Spleen (tissue), 11 donors: ENCODE measurements around the gene SLC39A1. TPM values are rescaled to one million over a fixed set of nuclear protein-coding genes. Genes with fewer than 3 reads are reported as not detected.
"Not testable (repeated sequence)": the region's sequence is repeated elsewhere in the genome, so short reads cannot be mapped to it uniquely, and the experiment has no call there.

ENCODE experiments used
- DNase-seq: peaks from one replicate; pipeline ENCODE4 v3.0.0-alpha.2; 2020
- H3K27ac ChIP-seq, 8 donors: fragments of 200-600 bp; sonication (generic) in 7 of 8; 1 replicate in 4 of 8; 2 replicates in 4 of 8; pipeline versions ENCODE4 v1.5.0 to v1.8.0; 2016 to 2021; ENCODE audit warnings: inconsistent platforms in 4 of 8, mild to moderate bottlenecking in 4 of 8, moderate library complexity in 1 of 8
- H3K27me3 ChIP-seq, 7 donors: fragments of 200-600 bp; sonication (generic) in 6 of 7; replicated peaks in 1 of 7; 1 replicate in 4 of 7; 2 replicates in 3 of 7; pipeline versions ENCODE4 v1.5.0 to v1.8.0; 2016 to 2021; ENCODE audit warnings: inconsistent platforms in 3 of 7, mild to moderate bottlenecking in 1 of 7
- H3K36me3 ChIP-seq, 6 donors: fragments of 200-600 bp; sonication (generic) in 5 of 6; 1 replicate in 4 of 6; 2 replicates in 2 of 6; pipeline versions ENCODE4 v1.5.0 to v1.8.0; 2016 to 2021; ENCODE audit warnings: inconsistent platforms in 2 of 6
- H3K4me1 ChIP-seq, 6 donors: fragments of 200-600 bp; sonication (generic) in 5 of 6; 1 replicate in 3 of 6; 2 replicates in 3 of 6; pipeline versions ENCODE4 v1.5.0 to v1.8.0; 2016 to 2021; ENCODE audit warnings: inconsistent platforms in 3 of 6
- H3K4me3 ChIP-seq, 8 donors: fragments of 200-600 bp; sonication (generic) in 7 of 8; 1 replicate in 4 of 8; 2 replicates in 4 of 8; pipeline versions ENCODE4 v1.5.0 to v1.8.0; 2016 to 2021; ENCODE audit warnings: inconsistent platforms in 4 of 8, mild to moderate bottlenecking in 4 of 8, moderate library complexity in 2 of 8
- H3K9me3 ChIP-seq, 8 donors: fragments of 200-600 bp; sonication (generic) in 7 of 8; 1 replicate in 4 of 8; 2 replicates in 4 of 8; pipeline versions ENCODE4 v1.5.0 to v1.8.0; 2016 to 2021; ENCODE audit warnings: inconsistent platforms in 4 of 8
- CTCF ChIP-seq, 11 experiments: fragments of 200-600 bp in 7 of 11; fragments of 450-650 bp in 4 of 11; sonication (generic) in 4 of 11; IDR thresholded peaks in 8 of 11; conservative IDR thresholded peaks in 3 of 11; 1 replicate in 7 of 11; 2 replicates in 4 of 11; pipeline versions ENCODE4 v1.4.0 to v1.8.0; 2016 to 2021; ENCODE audit warnings: antibody characterized with exemption in 11 of 11, inconsistent platforms in 4 of 11, mild to moderate bottlenecking in 1 of 11
- POLR2A ChIP-seq, 3 donors: fragments of 450-650 bp; IDR thresholded peaks; one replicate each; pipeline ENCODE4 v1.5.1; 2017; ENCODE audit warnings: antibody characterized with exemption in 3 of 3, mild to moderate bottlenecking in 1 of 3
- POLR2AphosphoS5 ChIP-seq, 3 donors: sonication (generic); formaldehyde crosslinking; IDR thresholded peaks; one replicate each; pipeline ENCODE4 v1.5.1; 2017; ENCODE audit warnings: antibody characterized with exemption in 3 of 3
- WGBS, 5 donors: extraction: QIAGEN DNeasy Blood & Tissue Kit in 3 of 5; methylation state at CpG; one replicate each; pipeline versions ENCODE4 v1.1.5 to v1.1.7; 2013 to 2018; 5-methylcytosine and 5-hydroxymethylcytosine counted together
- intact Hi-C: fragments of 100-400 bp; cut with DNase I; formaldehyde crosslinking; loops from one replicate; pipeline ENCODE4 v1.15.0; 2023; ENCODE audit warnings: low total_unique reads
- microRNA-seq, 3 donors: library from miRNA; unstranded; fragments of <30 nt; microRNA quantifications; one replicate each; pipeline versions ENCODE4 to v1.1.0, GENCODE V29; 2019 to 2020
- polyA plus RNA-seq, 3 donors: library from polyadenylated mRNA; stranded (reverse); fragments of 200-250 nt; gene quantifications; one replicate each; pipeline ENCODE4 v1.2.1, GENCODE V29; 2013
- small RNA-seq, 4 donors: library from RNA; depleted of rRNA; stranded (forward); fragments of <200 nt; gene quantifications; one replicate each; pipeline ENCODE3, GENCODE V24; 2016
- total RNA-seq, 7 donors: library from RNA; depleted of rRNA in 3 of 7; stranded (reverse); fragments of >200 nt in 3 of 7; fragmentation: NEBNext Ultra II Directional in 4 of 7; extraction: Animal tissue kit (Norgen Biotek cat#: 25700) in 4 of 7; gene quantifications; one replicate each; pipeline versions ENCODE4 v1.1.0 to v1.2.1, GENCODE V29; 2016 to 2021
- donor health status: healthy with polysubstance abuse.
- donor health status: DM: no; HTN: no; CAD: no; lungs with moderate emphysema.
- donor health status: DM: no; HTN: no; CAD: no.
- donor health status: Bipolar disorder and iron deficiency.
- donor health status: healthy.
- donor health status: DM: no; HTN: no; CAD: no.
- donor health status: DM: yes; HTN: yes; CAD: no.

Gene SLC39A1
- total and polyA plus RNA-seq, 10 donors, result 23.6 to 88.4 (median 69.4) TPM

GRCh38 chr1:153916297-153916696 lies 47.0 kb downstream of the SLC39A1 start:
- Histone ChIP-seq H3K36me3 (peaks cover 0 to 60% (median 17%) of the 10 kb centered on the region in 6 donors), H3K27me3 (no peaks in the 10 kb centered on the region), H3K4me3 (no peak overlapping the region), H3K27ac (no peak overlapping the region), H3K4me1 (peaks cover 23 to 96% (median 52%) of the 10 kb centered on the region in 6 donors), H3K9me3 (no peaks in the 10 kb centered on the region)
- 85 to 95% (median 93%) methylated on average over 4 of the region's 4 CpGs for WGBS, 5 donors
- no peak for TF ChIP-seq CTCF (IDR thresholded peaks at IDR 0.05 in 8 of 11, conservative IDR thresholded peaks at IDR 0.05 in 3 of 11)
- TF ChIP-seq POLR2A (IDR thresholded peaks at IDR 0.05), result no peak
- no peak for TF ChIP-seq POLR2AphosphoS5 (IDR thresholded peaks at IDR 0.05)
- no peak for DNase-seq
- intact Hi-C loops, result no loop called here

GRCh38 chr1:153912349-153912748 lies 51.0 kb downstream of the SLC39A1 start:
- WGBS, 5 donors, result 50 to 74% (median 71%) methylated on average over 2 of the region's 2 CpGs
- H3K4me3 ChIP-seq, result no peak overlapping the region
- no peak overlapping the region for H3K27ac ChIP-seq
- H3K27me3 ChIP-seq, result no peaks in the 10 kb centered on the region
- H3K36me3 ChIP-seq, result peaks cover 0 to 59% (median 20%) of the 10 kb centered on the region in 6 donors
- no peaks in the 10 kb centered on the region for H3K9me3 ChIP-seq
- TF ChIP-seq POLR2A (IDR thresholded peaks at IDR 0.05), result no peak
- TF ChIP-seq CTCF (IDR thresholded peaks at IDR 0.05 in 8 of 11, conservative IDR thresholded peaks at IDR 0.05 in 3 of 11), result no peak
- no peak for TF ChIP-seq POLR2AphosphoS5 (IDR thresholded peaks at IDR 0.05)
- H3K4me1 ChIP-seq, result peaks cover 0 to 72% (median 16%) of the 10 kb centered on the region in 6 donors
- intact Hi-C loops, result no loop called here
- no peak for DNase-seq

GRCh38 chr1:153910560-153910959 lies 52.8 kb downstream of the SLC39A1 start:
- 83 to 94% (median 90%) methylated on average over 6 of the region's 6 CpGs for whole genome bisulfite sequencing, 5 donors
- DNase-seq, H3K9me3 ChIP-seq, H3K27me3 ChIP-seq, intact Hi-C loops, H3K27ac ChIP-seq, H3K4me3 ChIP-seq: not testable (repeated sequence)
- H3K36me3 ChIP-seq, result peaks cover 0 to 56% (median 12%) of the 10 kb centered on the region in 6 donors
- H3K4me1 ChIP-seq, result peaks cover 0 to 72% (median 14%) of the 10 kb centered on the region in 6 donors

Small RNA genes within 50 kb of the gene (microRNA-seq; reads per million reads assigned to microRNA genes)
- 0.28 to 2.2 (median 1.1) reads per million in 3 donors for gene MIR6737

Small RNA genes within 50 kb of the gene (small RNA-seq; reads per million reads assigned to genes)
- 0 to 0.08 (median 0) reads per million in 4 donors for gene MIR6737

Other genes starting within 250 kb of the SLC39A1 start
- gene INTS3, start 235.5 kb downstream of the SLC39A1 start, total RNA-seq, result 10 to 100 TPM; 38.1 to 66.2 (median 49.0) TPM
- gene INTS3, start 235.5 kb downstream of the SLC39A1 start, polyA plus RNA-seq, result 10 to 100 TPM; 24.7 to 51.9 (median 46.6) TPM
- gene SLC27A3, start 188.1 kb downstream of the SLC39A1 start, total RNA-seq, result 10 to 100 TPM; 11.1 to 28.4 (median 20.0) TPM
- gene SLC27A3, start 188.1 kb downstream of the SLC39A1 start, polyA plus RNA-seq, result 10 to 100 TPM; 23.4 to 54.5 (median 48.6) TPM
- gene GATAD2B, start 40.6 kb downstream of the SLC39A1 start, total RNA-seq, result 10 to 100 TPM; 44.2 to 68.1 (median 60.4) TPM
- gene GATAD2B, start 40.6 kb downstream of the SLC39A1 start, polyA plus RNA-seq, result 1 to 10 TPM; 3.7 to 7.1 (median 3.9) TPM
- 100 to 1,000 TPM; 135 to 211 (median 168) TPM for gene DENND4B, start 16.8 kb downstream of the SLC39A1 start, total RNA-seq
- 100 to 1,000 TPM in 2 of 3 donors, 10 to 100 TPM in 1; 47.7 to 106 (median 104) TPM for gene DENND4B, start 16.8 kb downstream of the SLC39A1 start, polyA plus RNA-seq
- gene CRTC2, start 4.9 kb downstream of the SLC39A1 start, total RNA-seq, result 10 to 100 TPM; 34.8 to 80.1 (median 66.8) TPM
- 10 to 100 TPM; 37.7 to 79.7 (median 72.3) TPM for gene CRTC2, start 4.9 kb downstream of the SLC39A1 start, polyA plus RNA-seq
- 10 to 100 TPM in 2 of 7 donors, 1 to 10 TPM in 5; 6.1 to 18.0 (median 9.1) TPM for gene CREB3L4, start 4.4 kb upstream of the SLC39A1 start, total RNA-seq
- 10 to 100 TPM in 2 of 3 donors, 1 to 10 TPM in 1; 8.9 to 13.3 (median 11.7) TPM for gene CREB3L4, start 4.4 kb upstream of the SLC39A1 start, polyA plus RNA-seq
- 100 to 1,000 TPM in 5 of 7 donors, 10 to 100 TPM in 2; 97.9 to 222 (median 102) TPM for gene JTB, start 14.1 kb upstream of the SLC39A1 start, total RNA-seq
- gene JTB, start 14.1 kb upstream of the SLC39A1 start, polyA plus RNA-seq, result 100 to 1,000 TPM; 184 to 243 (median 204) TPM
- gene RAB13, start 22.8 kb upstream of the SLC39A1 start, total RNA-seq, result 100 to 1,000 TPM in 1 of 7 donors, 10 to 100 TPM in 6; 31.8 to 115 (median 49.4) TPM
- gene RAB13, start 22.8 kb upstream of the SLC39A1 start, polyA plus RNA-seq, result 100 to 1,000 TPM in 1 of 3 donors, 10 to 100 TPM in 2; 94.9 to 111 (median 98.1) TPM
- 1,000 to 10,000 TPM; 1,398 to 3,190 (median 2,190) TPM for gene RPS27, start 27.2 kb upstream of the SLC39A1 start, total RNA-seq
- over 10,000 TPM; 15,000 to 23,475 (median 23,384) TPM for gene RPS27, start 27.2 kb upstream of the SLC39A1 start, polyA plus RNA-seq
- gene NUP210L, start 191.5 kb upstream of the SLC39A1 start, total RNA-seq, result under 1 TPM in 5 of 7 donors, not detected in 2; 0.06 to 0.34 (median 0.10) TPM
- under 1 TPM in 1 of 3 donors, not detected in 2; 0.02 TPM for gene NUP210L, start 191.5 kb upstream of the SLC39A1 start, polyA plus RNA-seq
- gene TPM3, start 228.6 kb upstream of the SLC39A1 start, total RNA-seq, result 100 to 1,000 TPM; 383 to 596 (median 456) TPM
- 100 to 1,000 TPM; 221 to 315 (median 240) TPM for gene TPM3, start 228.6 kb upstream of the SLC39A1 start, polyA plus RNA-seq
- not detected for gene CFAP141, start 242.8 kb upstream of the SLC39A1 start, total RNA-seq
- not detected for gene CFAP141, start 242.8 kb upstream of the SLC39A1 start, polyA plus RNA-seq